Keratinocyte (primary cell): Measurements from ENCODE around the gene ATXN3L. TPM values are rescaled to one million over a fixed set of nuclear protein-coding genes. Genes with fewer than 3 reads are reported as not detected.

Experiments
- DNase-seq: peaks from one replicate; pipeline ENCODE4 v3.0.0-alpha.2; 2011; ENCODE audit warnings: low read depth, missing footprints, low spot score
- FAIRE-seq: peaks from 2 replicates; lab custom pipeline; 2011; peaks lifted over from hg19 to GRCh38; lab: Jason Lieb, UNC
- H2AFZ ChIP-seq: 2 replicates; pipeline ENCODE4 v1.6.0; 2012; ENCODE audit warnings: low read length, control low read depth, inconsistent platforms; ENCODE audit not compliant: control insufficient read depth
- H3K27ac ChIP-seq: 2 replicates; pipeline ENCODE4 v1.5.1; 2011; ENCODE audit warnings: low read length; ENCODE audit not compliant: control insufficient read depth, insufficient read depth
- H3K27me3 ChIP-seq: 3 replicates; pipeline ENCODE4 v1.6.0; 2011; ENCODE audit warnings: low read length; ENCODE audit not compliant: control insufficient read depth, insufficient read depth; ENCODE audit errors: extremely low read depth
- H3K36me3 ChIP-seq, 2 experiments: 2 replicates in 1 of 2; 3 replicates in 1 of 2; pipeline ENCODE4 v1.5.1; 2011; ENCODE audit warnings: low read length in 2 of 2, mild to moderate bottlenecking in 1 of 2; ENCODE audit not compliant: control insufficient read depth in 2 of 2, insufficient read depth in 2 of 2; ENCODE audit errors: extremely low read depth in 1 of 2
- H3K4me1 ChIP-seq: 3 replicates; pipeline ENCODE4 v1.5.1; 2011; ENCODE audit warnings: low read length; ENCODE audit not compliant: control insufficient read depth, insufficient read depth; ENCODE audit errors: extremely low read depth
- H3K4me2 ChIP-seq: 3 replicates; pipeline ENCODE4 v1.6.0; 2011; ENCODE audit warnings: low read depth, low read length; ENCODE audit not compliant: control insufficient read depth, insufficient read depth; ENCODE audit errors: extremely low read depth
- H3K4me3 ChIP-seq, 3 experiments: fragments of 200-600 bp in 1 of 3; sonication (generic) in 1 of 3; 2 replicates in 2 of 3; 3 replicates in 1 of 3; pipeline ENCODE4 v1.5.1; 2011 to 2016; ENCODE audit warnings: low read length in 3 of 3, mild to moderate bottlenecking in 3 of 3, control low read depth in 2 of 3, inconsistent platforms in 1 of 3, low read depth in 1 of 3, mixed read lengths in 1 of 3, mixed run types in 1 of 3, moderate library complexity in 1 of 3; ENCODE audit not compliant: control insufficient read depth in 2 of 3, insufficient read depth in 2 of 3; ENCODE audit errors: extremely low read depth in 1 of 3
- H3K79me2 ChIP-seq: 2 replicates; pipeline ENCODE4 v1.6.0; 2012; ENCODE audit warnings: low read length; ENCODE audit not compliant: control insufficient read depth, insufficient read depth
- H3K9ac ChIP-seq: 3 replicates; pipeline ENCODE4 v1.6.0; 2011; ENCODE audit warnings: low read length; ENCODE audit not compliant: control insufficient read depth, insufficient read depth; ENCODE audit errors: extremely low read depth
- H3K9me1 ChIP-seq: 3 replicates; pipeline ENCODE4 v1.6.0; 2011; ENCODE audit warnings: low read length; ENCODE audit not compliant: control insufficient read depth, insufficient read depth; ENCODE audit errors: extremely low read depth
- H3K9me3 ChIP-seq: 2 replicates; pipeline ENCODE4 v1.5.1; 2012; ENCODE audit warnings: low read depth, low read length; ENCODE audit not compliant: control insufficient read depth
- H4K20me1 ChIP-seq: 3 replicates; pipeline ENCODE4 v1.6.0; 2011; ENCODE audit warnings: low read length; ENCODE audit not compliant: control insufficient read depth, insufficient read depth; ENCODE audit errors: extremely low read depth
- EZH2 ChIP-seq: IDR thresholded peaks from one replicate; pipeline ENCODE4 v1.6.1; 2012; ENCODE audit warnings: inconsistent platforms, mild to moderate bottlenecking, low read length, moderate library complexity
- dilution Hi-C: fragments of 300-500 bp; cut with MboI; formaldehyde crosslinking; loops from one replicate; pipeline ENCODE4 v1.7.0; 2020; ENCODE audit warnings: low sequenced_read_pairs; ENCODE audit not compliant: extremely low pct_ligation_motif_present
- polyA plus RNA-seq, 5 experiments: library from polyadenylated mRNA; depleted of rRNA in 3 of 5; stranded (reverse) in 3 of 5; stranded (forward) in 1 of 5; unstranded in 1 of 5; fragments of >200 nt; gene quantifications; 1 replicate in 1 of 5; 2 replicates in 3 of 5; 3 replicates in 1 of 5; pipeline versions ENCODE4 v1.2.1 to v1.2.3, GENCODE V29; 2011 to 2012; ENCODE audit warnings: missing spikeins in 2 of 5, low read depth in 1 of 5, low replicate concordance in 1 of 5
- TF ChIP-seq, protein P1 (sequence below), 3 experiments: IDR thresholded peaks in 1 of 3; conservative IDR thresholded peaks in 1 of 3; optimal IDR thresholded peaks in 1 of 3; 2 replicates in 2 of 3; 3 replicates in 1 of 3; pipeline versions ENCODE3 to v1.5.1; 2011; ENCODE audit warnings: low read length in 3 of 3, mild to moderate bottlenecking in 3 of 3, moderate library complexity in 2 of 3, control low read depth in 1 of 3, inconsistent platforms in 1 of 3; ENCODE audit not compliant: insufficient read depth in 2 of 3; ENCODE audit errors: extremely low read depth in 1 of 3

Gene ATXN3L
- polyA plus RNA-seq, 1 donor (not counting 4 experiments of a cell fraction or from before 2014, with no cell fraction given), result not detected

DNA sequence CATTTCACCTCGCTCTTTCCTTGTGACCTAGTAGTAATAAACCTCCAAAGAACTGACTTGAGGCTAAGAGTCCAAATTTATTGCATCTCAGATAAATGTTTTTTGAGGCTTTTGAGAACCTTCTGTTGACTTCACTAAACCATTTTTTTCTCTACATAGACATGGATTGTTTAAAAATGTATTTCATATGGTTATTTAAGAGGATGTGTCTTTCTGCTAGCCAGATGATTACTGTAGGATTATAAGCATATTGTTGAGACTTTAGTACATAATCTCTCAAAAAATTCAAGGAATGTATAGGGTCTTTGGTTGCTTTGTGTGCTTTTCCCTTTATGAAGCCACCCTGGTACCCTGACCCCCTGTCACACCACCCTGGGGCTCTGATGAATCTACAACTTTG lies 44.8 kb downstream of the ATXN3L start:
- FAIRE-seq (no peak), DNase-seq (no peak)
- Histone ChIP-seq H3K36me3 (no peaks in the 10 kb centered on the region), H3K9me1 (no peaks in the 10 kb centered on the region), H3K27ac (no peak overlapping the region), H3K27me3 (no peaks in the 10 kb centered on the region), H3K4me3 (no peak overlapping the region), H4K20me1 (no peaks in the 10 kb centered on the region), H3K4me1 (no peaks in the 10 kb centered on the region), H3K79me2 (no peaks in the 10 kb centered on the region), H2AFZ (no peak overlapping the region), H3K9me3 (no peaks in the 10 kb centered on the region), H3K4me2 (no peak overlapping the region), H3K9ac (no peak overlapping the region)
- dilution Hi-C loops, result no loop called here
- no peak for TF ChIP-seq EZH2

DNA sequence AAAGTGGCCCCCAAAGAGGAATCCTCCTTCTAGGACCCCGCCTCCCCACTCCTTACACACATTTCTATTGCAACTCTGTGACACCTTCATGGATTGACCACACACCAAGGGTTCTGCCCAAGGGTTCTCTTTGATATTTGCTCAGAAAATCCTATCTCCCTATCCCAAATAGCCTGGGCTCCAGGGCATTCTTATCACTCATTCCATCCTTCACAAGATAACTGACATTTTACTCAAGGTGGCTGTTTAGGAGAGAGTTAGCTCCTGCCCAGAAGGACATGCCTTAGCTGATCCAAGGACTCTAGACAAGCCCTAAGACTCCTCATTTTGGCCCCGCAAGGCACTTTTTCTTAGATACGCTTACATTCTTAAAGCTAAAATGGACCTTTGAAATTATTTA lies 47.4 kb downstream of the ATXN3L start:
- Histone ChIP-seq H3K4me3 (no peak overlapping the region), H3K36me3 (no peaks in the 10 kb centered on the region), H3K27me3 (no peaks in the 10 kb centered on the region), H3K9me1 (no peaks in the 10 kb centered on the region), H4K20me1 (no peaks in the 10 kb centered on the region), H3K4me1 (no peaks in the 10 kb centered on the region), H3K9ac (no peak overlapping the region), H2AFZ (no peak overlapping the region), H3K79me2 (no peaks in the 10 kb centered on the region), H3K4me2 (no peak overlapping the region), H3K9me3 (no peaks in the 10 kb centered on the region), H3K27ac (no peak overlapping the region)
- TF ChIP-seq, protein P1, sequence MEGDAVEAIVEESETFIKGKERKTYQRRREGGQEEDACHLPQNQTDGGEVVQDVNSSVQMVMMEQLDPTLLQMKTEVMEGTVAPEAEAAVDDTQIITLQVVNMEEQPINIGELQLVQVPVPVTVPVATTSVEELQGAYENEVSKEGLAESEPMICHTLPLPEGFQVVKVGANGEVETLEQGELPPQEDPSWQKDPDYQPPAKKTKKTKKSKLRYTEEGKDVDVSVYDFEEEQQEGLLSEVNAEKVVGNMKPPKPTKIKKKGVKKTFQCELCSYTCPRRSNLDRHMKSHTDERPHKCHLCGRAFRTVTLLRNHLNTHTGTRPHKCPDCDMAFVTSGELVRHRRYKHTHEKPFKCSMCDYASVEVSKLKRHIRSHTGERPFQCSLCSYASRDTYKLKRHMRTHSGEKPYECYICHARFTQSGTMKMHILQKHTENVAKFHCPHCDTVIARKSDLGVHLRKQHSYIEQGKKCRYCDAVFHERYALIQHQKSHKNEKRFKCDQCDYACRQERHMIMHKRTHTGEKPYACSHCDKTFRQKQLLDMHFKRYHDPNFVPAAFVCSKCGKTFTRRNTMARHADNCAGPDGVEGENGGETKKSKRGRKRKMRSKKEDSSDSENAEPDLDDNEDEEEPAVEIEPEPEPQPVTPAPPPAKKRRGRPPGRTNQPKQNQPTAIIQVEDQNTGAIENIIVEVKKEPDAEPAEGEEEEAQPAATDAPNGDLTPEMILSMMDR (optimal IDR thresholded peaks at IDR 0.05 in 1 of 3, IDR thresholded peaks at IDR 0.05 in 1 of 3, conservative IDR thresholded peaks at IDR 0.05 in 1 of 3; ENCODE audit: extremely low read depth in 1 of 3, insufficient read depth in 2 of 3, low read length in 3 of 3), result no peak
- no peak for TF ChIP-seq EZH2
- no peak for DNase-seq
- no peak for FAIRE-seq
- dilution Hi-C loops, result no loop called here

DNA sequence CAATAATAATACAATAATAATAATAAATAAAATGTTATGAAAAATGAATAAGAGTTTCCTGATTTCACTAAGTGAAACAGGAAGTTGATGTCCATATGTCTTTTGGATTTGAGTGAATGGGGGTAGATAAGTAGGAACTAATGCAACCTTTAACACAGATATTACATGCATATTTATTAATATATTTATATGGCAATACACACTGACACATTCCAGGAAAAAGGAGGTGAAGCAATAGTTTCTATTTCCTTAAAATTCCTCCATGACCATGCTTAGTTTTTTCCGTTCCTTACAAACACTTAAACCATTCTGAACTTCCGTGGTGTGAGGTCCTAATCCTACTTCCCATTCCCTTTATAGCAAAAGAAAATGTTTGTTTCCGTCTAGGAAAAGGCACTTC lies 48.3 kb downstream of the ATXN3L start:
- TF ChIP-seq, protein P1 (optimal IDR thresholded peaks at IDR 0.05 in 1 of 3, IDR thresholded peaks at IDR 0.05 in 1 of 3, conservative IDR thresholded peaks at IDR 0.05 in 1 of 3; ENCODE audit: extremely low read depth in 1 of 3, insufficient read depth in 2 of 3, low read length in 3 of 3), result no peak
- DNase-seq, result no peak
- dilution Hi-C loops, result no loop called here
- no peak for FAIRE-seq
- no peak overlapping the region for H3K27ac ChIP-seq
- no peaks in the 10 kb centered on the region for H3K36me3 ChIP-seq
- no peaks in the 10 kb centered on the region for H3K9me1 ChIP-seq
- no peaks in the 10 kb centered on the region for H3K79me2 ChIP-seq
- no peak overlapping the region for H3K4me3 ChIP-seq
- no peaks in the 10 kb centered on the region for H3K27me3 ChIP-seq
- H3K4me1 ChIP-seq, result peaks cover 4% of the 10 kb centered on the region
- no peak overlapping the region for H2AFZ ChIP-seq
- no peak overlapping the region for H3K9ac ChIP-seq
- no peaks in the 10 kb centered on the region for H4K20me1 ChIP-seq
- no peaks in the 10 kb centered on the region for H3K9me3 ChIP-seq
- H3K4me2 ChIP-seq, result no peak overlapping the region
